HG02678 (cell line): Measurements from ENCODE around the gene BCL3.
"Not testable (repeated sequence)": the region's sequence is repeated elsewhere in the genome, so short reads cannot be mapped to it uniquely, and the experiment has no call there.

Experiments used
- ATAC-seq: cut with Tn5 transposase; IDR thresholded peaks from one replicate; pipeline ENCODE4 v1.9.1; 2021; ENCODE audit warnings: mild to moderate bottlenecking, moderate library complexity; ENCODE audit not compliant: unreplicated experiment

BCL3 gene, protein sequence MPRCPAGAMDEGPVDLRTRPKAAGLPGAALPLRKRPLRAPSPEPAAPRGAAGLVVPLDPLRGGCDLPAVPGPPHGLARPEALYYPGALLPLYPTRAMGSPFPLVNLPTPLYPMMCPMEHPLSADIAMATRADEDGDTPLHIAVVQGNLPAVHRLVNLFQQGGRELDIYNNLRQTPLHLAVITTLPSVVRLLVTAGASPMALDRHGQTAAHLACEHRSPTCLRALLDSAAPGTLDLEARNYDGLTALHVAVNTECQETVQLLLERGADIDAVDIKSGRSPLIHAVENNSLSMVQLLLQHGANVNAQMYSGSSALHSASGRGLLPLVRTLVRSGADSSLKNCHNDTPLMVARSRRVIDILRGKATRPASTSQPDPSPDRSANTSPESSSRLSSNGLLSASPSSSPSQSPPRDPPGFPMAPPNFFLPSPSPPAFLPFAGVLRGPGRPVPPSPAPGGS

DNA sequence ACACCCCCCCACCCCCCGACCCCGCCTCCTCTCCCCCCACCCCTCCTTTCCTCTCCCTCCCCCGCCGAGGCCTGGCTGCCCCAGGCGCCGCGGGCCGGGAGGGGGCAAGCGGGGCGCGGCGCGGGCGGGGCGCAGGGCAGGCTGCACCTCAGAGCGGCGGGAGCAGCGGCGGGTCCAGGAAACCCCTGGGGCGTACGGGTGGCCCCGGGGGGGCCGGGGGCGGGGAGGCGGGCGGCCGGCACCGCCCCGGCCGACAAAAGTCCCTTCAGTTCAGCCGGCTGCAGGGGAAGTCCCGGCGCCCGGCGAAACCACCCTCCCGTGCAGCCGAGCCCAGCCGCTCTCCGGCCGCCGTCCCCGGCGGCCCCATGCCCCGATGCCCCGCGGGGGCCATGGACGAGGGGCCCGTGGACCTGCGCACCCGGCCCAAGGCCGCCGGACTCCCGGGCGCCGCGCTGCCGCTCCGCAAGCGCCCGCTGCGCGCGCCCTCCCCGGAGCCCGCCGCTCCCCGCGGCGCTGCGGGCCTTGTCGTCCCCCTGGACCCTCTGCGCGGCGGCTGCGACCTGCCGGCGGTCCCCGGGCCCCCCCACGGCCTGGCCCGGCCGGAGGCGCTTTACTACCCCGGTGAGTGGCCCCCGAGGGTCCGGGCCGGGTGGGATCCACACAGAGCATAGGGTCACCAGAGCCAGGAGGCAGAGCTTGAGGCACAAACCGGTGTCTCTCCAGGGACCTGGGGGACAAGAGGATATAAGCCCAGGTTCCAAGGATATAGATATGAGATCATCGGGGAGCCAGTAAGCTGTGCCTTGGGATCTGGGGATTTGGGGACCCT, at the start of gene BCL3:
TSS of gene BCL3 (plus strand) at position 283 of the 829 bp plus-strand sequence. CDS start at position 366, 83 bp downstream.
- ATAC-seq = peak; percentile 37

DNA sequence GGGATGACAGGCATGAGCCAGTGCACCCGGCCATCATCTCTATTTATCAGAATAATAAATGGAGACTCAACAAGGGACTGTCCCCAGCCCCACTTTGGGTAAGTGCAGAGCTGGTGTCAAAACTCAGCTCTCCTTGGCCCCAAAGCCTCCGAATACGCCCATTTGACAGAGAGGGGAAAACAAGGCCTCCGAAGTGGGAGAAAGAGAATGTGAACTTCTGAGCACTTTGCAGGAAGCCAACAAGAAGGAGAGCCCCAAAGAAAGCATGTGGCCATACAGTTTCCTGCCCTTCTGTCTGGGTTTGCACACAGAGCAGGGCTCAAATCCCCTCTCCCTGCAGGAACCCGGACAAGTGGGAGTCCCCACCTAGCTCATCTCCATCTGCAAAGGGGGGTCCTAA, 48.0 kb upstream of the BCL3 start:
- no peak for ATAC-seq

DNA sequence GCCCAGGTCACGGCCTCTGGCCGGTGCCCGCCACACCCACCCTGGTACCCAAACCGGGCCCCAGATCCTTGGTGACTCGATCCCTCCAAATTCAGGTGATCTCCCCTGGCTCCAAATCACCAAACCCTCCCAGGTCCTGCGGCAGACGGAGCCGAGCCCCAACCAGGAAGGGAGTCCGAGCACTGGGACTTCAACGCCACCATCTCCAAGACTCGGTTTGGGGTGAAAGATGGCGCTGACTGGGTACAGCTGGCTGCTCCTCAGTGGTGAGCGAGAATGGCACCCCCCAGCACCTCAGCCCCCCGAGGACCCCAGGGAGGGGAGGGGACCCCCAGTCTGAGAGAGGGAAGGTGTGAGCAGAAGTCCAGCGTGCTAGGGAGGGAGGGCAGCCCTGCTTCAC, 47.3 kb upstream of the BCL3 start:
- ATAC-seq = no peak

DNA sequence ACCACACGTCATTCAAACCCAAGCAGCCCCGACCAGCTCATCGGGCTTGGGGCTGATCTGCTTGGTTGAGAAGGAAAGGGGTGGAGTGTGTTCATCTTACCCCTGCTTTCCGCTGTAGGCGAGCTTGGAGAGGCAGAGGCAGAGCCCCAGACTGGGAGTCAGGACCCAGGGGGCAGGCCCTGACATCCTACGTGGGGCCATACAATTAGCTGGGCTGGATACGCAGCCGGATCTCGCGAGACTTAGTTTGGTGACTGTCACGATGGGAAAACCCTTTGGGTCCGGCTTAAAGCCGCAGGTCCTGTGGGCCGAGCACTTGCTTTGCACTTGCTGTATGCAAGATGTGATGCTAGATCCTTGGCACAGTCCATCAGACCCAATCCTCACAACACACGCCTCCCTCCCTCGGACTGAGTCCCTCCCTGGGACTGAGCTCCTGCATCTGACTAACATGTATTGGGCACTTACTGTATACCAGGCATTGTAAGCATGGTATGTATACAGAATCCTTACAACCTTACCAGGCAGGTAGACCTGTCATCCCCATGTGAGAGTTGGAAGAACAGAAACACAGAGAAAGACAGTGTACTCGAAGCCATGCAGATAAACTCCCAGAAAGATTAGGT, 45.8 kb upstream of the BCL3 start:
- ATAC-seq = no peak

DNA sequence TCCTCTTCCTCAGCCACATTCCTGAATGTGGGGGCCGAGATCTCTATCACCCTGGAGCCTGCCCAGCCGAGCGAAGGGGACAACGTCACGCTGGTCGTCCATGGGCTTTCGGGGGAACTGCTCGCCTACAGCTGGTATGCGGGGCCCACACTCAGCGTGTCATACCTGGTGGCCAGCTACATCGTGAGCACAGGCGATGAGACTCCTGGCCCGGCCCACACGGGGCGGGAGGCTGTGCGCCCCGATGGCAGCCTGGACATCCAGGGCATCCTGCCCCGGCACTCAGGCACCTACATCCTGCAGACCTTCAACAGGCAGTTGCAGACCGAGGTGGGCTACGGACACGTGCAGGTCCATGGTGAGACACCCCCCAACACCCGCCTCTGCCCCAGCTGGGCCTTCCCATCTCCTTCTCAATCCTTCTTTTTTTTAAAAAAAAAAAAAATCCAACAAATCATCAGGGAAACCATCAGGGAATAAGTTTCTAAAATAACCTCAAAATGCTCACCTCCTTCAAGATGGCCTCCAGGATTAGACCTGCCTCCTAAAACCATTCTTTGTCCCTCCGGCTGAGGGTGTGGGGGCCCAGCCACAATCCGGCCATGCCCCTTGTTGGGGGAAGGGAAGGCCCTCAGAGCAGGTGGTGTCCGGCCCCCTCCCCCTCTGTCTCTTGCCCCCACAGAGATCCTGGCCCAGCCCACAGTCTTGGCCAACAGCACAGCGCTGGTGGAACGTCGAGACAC, 45.0 kb upstream of the BCL3 start:
- no peak for ATAC-seq

DNA sequence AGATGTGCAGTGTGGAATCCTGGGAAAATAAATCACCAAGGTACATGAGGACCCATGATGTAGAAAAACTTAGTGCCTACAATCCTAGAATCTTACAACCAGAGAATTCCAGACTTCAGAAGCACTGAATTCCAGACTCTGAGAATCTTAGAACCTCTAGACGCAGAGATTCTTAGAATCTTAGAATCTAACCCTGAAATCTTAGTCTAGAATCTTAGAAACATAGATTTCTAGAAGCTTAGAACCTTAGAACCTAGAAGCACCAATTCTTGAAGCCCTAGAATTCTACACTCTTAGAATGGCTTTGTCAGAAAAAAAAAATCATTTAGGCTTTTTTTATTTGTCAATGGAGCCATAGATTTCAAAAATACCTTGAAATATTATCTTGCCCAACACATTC, 43.5 kb upstream of the BCL3 start:
- no peak for ATAC-seq

DNA sequence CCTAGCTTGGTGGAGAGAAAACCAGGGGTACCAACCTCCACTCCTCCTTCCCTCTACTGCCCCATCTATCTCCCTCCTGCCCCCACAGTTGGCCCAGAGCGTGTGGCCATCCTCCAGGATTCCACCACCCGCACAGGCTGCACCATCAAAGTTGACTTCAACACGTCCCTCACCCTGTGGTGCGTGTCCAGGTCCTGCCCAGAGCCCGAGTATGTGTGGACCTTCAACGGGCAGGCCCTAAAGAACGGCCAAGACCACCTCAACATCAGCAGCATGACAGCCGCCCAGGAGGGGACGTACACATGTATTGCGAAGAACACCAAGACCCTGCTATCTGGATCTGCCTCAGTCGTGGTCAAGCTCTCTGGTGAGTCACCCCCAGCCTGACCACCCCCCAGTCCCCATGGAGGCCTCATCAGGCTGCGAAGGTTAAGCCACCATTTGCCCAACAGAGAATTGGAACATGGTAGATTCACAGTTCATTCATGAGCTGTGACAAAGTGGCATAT, 43.0 kb upstream of the BCL3 start:
- ATAC-seq = no peak

DNA sequence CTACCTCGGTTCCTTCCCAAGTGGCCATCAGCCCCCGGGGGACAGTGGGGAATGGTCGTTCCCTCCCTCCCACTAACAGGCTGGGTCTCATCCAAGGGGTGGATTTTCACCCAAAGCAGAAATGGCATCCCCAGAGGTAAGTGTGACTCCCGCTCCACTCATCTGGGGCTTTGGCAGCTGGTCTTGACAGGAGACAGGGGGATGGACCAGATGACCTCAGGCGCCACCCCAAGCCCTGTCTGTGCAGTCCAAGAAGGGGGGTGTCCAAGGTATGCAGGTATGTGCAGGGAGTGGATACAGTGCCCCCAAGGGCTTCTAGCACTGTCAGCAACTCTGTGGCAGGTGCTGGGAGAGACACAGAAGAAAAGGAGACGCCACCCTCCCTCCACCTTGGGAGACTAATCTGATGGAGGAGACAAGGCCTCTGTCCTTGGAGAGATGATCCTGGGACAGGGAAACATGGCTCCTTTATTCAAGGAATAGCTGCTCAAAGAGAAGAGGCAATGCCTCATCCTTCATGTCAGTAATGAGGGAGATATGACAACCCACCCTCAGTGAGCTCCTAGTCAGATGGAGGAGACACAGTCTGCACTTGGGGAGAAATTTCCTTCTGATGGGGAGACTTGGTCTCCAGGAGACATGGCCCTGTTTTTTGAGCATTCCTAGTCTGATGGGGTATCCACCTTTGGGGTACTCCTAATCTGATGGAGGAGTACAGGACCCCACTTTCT, 41.8 kb upstream of the BCL3 start:
- no peak for ATAC-seq

DNA sequence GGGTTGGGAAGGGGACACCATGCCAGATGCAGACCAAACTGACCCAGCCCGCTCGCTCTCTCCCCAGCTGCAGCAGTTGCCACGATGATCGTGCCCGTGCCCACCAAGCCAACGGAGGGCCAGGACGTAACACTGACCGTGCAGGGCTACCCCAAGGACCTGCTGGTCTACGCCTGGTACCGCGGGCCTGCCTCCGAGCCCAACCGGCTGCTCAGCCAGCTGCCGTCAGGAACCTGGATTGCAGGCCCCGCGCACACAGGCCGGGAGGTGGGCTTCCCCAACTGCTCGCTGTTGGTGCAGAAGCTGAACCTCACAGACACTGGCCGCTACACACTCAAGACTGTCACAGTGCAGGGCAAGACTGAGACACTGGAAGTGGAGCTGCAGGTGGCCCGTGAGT, 40.7 kb upstream of the BCL3 start:
- ATAC-seq = no peak

DNA sequence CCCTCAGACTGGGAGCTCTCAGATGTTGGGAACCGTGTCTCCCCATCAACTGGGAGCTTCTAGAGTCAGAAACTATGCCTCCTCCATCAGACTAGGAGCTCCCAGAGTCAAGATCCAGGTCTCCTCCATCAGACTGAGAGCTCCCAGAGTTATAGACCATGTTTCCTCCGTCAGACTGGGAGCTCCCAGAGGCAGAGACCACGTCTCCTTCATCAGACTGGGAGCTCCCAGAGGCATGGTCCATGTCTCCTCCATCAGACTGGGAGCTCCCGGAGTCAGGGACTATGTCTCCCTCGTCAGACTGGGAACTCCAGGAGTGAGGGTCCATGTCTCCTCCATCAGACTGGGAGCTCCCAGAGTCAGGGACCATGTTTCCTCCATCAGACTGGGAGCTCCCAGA, 39.6 kb upstream of the BCL3 start:
- no peak for ATAC-seq

DNA sequence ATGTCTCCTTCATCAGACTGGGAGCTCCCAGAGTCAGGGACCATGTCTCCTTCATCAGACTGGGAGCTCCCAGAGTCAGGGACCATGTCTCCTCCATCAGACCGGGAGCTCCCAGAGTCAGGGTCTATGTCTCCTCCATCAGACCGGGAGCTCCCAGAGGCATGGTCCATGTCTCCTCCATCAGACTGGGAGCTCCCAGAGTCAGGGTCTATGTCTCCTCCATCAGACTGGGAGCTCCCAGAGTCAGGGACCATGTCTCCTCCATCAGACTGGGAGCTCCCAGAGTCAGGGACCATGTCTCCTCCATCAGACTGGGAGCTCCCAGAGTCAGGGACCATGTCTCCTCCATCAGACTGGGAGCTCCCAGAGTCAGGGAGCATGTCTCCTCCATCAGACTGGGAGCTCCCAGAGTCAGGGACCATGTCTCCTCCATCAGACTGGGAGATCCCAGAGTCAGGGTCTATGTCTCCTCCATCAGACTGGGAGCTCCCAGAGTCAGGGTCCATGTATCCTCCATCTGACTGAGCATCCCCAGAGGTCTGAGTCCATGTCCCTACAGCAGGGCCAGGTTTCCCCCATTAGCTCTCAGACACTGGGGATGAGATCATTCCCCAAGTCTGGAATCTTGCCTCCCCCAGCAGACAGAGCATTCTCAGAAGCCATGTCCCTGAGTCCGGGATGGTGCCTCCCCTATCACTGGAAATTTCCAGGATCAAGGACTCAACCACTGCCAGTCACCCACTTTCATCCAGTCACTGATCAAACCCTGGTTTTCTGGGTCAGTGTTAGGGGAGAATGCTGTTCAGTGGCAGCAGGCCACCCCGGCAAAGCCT, 38.9 kb upstream of the BCL3 start:
- not testable (repeated sequence) for ATAC-seq

DNA sequence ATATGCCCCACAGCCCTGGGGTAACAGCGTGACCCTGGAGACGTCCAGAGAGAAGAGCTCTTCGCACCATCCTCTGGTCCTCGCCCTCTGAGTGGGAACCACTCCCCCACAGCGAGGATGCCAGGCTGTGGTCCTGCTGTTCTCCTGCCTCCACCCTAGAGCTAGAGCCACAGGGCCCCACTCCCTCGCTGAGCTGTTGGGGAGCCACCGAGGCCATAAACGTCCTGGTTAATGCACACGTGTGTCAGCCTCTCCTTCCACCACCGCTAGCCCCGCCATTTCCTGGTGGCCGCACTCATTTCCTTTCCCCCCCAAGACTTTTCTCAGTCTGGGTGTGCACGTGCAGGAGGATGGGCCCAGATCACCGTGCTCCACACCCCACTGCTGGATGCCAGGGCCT, 38.0 kb upstream of the BCL3 start:
- ATAC-seq = no peak

DNA sequence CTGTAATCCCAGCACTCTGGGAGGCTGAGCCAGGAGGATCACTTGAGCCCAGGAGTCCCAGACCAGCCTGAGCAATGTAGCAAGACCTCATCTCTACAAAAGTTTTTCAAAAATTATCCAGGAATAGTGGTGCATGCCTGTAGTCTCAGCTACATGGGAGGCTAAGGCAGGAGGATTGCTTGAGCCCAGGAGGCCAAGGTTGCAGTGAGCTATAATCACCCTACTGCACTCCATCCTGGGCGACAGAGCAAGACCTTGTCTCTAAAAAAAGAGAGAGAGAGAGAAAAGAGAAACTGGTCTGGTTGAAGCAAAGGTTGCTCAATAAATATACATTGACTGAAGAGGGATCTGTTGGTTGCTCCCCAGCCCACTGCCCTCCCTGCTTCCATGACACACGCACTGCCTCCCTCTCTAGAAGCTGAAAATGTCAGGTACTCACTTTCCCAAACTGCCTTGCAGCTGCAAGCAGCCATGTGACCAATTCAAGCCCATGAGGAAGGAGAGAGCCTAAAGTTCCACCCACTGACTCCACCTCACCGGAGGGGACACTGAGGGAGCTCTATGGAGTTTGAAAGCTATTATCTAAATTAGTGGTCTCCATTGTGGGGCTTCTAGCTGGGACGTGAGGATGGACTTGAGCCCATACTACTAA, 35.5 kb upstream of the BCL3 start:
- ATAC-seq = no peak

DNA sequence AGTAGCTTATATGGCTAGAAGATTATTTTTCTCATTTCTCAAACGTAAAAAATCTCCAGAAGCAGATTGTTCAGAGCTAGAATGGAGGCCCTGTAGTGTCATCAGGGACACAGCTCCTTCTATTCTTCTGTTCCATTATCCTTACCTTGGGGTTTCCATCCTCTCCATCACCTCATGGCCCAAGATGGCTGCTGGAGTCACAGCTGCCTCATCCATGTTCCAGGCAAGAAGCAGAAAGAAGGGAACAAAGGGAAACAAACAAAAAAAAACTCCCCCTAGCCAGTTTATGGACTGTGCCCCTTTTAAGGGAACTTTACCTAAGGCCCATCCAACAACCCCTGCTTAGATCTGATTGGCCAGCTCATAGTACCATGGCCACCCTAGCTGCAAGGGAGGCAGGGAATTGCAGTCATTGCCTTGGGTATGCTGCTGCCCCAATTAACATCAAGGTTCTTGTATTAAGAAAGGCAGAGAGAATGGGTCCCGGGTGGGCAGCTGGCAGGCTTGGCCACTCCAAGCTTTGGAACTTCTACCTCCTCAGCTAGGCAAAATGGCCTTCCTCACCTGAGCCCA, 33.8 kb upstream of the BCL3 start:
- ATAC-seq = no peak

DNA sequence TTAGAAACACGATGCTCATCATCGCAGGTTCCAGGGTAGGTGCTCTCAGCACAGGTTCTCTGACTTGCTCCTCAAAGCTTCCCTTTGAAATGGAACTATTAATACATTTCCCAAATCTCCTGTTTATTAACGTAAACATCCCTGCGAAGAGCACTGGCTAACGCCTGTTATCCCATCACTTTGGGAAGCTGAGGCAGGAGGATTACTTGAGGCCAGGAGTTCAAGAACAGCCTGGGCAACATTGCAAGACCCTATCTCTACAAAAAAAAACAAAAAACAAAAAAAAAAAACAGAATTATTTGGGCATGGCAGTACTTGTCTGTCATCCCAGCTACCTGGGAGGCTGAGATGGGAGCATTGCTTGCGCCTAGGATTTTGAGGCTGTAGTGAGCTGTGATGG, 30.9 kb upstream of the BCL3 start:
- no peak for ATAC-seq

DNA sequence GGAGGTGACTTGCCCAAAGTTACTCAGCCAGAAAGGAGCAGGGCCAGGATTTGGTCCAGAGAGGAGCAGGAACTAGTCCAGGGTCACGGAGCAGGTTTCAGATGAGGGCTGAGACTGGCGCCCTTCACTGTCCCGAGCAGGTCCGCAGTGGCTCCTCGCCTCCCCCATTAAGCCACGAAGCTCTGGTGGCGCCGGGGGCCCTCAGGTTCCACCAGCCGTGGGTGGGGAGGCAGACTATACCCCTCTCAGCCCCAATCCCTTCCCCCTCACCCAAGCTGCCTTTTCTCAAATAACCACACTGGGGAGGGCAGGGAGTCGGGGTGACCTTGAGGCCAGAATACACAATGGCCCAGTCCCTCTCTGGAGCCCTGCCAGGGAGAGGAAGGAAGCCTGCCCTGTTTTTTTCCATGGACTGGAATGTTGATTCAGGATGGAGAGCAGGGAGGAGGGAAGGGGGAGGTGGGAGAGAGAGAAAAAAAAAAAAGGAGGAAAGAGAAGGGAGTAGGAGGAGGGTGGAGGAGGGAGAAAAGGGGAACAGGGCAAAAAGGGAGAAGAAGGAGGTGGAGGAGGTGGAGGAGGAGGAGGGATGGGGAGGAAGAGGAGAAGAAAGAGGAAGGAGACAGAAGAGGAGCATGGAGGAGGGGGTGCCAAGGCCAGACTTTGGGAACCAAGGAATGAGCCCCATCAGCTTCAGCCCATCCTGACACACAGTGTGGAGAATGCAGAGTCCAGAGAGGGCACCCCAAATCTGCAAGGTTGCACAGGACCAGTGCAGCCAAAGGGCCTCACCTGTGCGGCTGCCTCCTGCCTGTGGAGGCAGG, 29.9 kb upstream of the BCL3 start:
- ATAC-seq = no peak

DNA sequence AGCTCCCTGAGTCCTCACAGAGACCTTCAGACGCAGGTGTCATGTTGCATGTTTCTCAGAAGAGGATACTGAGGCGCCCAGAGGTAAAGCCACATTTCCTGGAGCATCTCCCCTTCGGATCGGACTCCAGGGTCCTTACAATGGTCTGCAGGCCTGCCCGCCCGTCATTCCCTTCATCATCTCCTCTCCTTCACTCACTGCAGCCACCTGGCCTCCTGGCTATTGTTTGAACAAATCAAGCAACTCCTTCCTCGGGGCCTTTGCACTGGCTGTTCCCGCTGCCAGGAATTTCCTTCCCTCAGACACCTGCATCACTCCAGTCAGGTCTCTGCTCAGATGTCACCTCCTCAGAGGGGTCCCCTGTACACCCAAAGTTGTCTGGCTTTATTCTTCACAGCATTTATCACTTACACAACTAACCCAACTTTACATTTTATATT, 29.2 kb upstream of the BCL3 start:
- no peak for ATAC-seq
